ENCODE results near the gene GCLM. TPM values are rescaled to one million over a fixed set of nuclear protein-coding genes. Genes with fewer than 3 reads are reported as not detected.
"Not testable (repeated sequence)": the region's sequence is repeated elsewhere in the genome, so short reads cannot be mapped to it uniquely, and the experiment has no call there.

The GCLM gene
- total RNA-seq, 1 donor from 2014 or later = 9.4 TPM

GRCh38 chr1:93851878-93852277 is 57.4 kb downstream of the GCLM start:
- ATAC-seq = no peak
- intact Hi-C loops (cut with DNase I) = no loop called here
- no peak for DNase-seq (ENCODE audit: missing footprints)

GRCh38 chr1:93851327-93851712 is 57.9 kb downstream of the GCLM start:
- DNase-seq (ENCODE audit: missing footprints) (no peak), ATAC-seq (no peak)
- intact Hi-C loops (cut with DNase I) = no loop called here

GRCh38 chr1:93850687-93851326 is 58.4 kb downstream of the GCLM start:
- DNase-seq (ENCODE audit: missing footprints) = peak; percentile 83
- ATAC-seq; intact Hi-C loops (cut with DNase I): not testable (repeated sequence)

- DNase-seq (ENCODE audit: missing footprints) (no peak), ATAC-seq (no peak)
- intact Hi-C loops (cut with DNase I) = loop anchor here (5.0 kb wide), 1 partner anchor 501 kb away; the partner anchor contains the start of gene DR1
Measured at GRCh38 chr1:93848350-93848883, 60.8 kb downstream of the GCLM start.

- peak; percentile 57 for ATAC-seq
- intact Hi-C loops (cut with DNase I) = loop anchor here (2.0 to 5.0 kb wide), 3 partner anchors 167 to 501 kb away; partner anchors contain the start of genes BCAR3 and DR1
- DNase-seq (ENCODE audit: missing footprints) = peak; percentile 84
Measured at GRCh38 chr1:93847811-93848288, 61.4 kb downstream of the GCLM start.

- intact Hi-C loops (cut with DNase I) = loop anchor here (2.0 to 5.0 kb wide), 3 partner anchors 166 to 500 kb away; partner anchors contain the start of genes BCAR3 and DR1
- DNase-seq (ENCODE audit: missing footprints) (peak; percentile 92), ATAC-seq (peak; percentile 87)
Measured at GRCh38 chr1:93846992-93847810, 62.0 kb downstream of the GCLM start.

- ATAC-seq = peak; percentile 77
- intact Hi-C loops (cut with DNase I) = loop anchor here (2.0 to 5.0 kb wide), 3 partner anchors 166 to 499 kb away; partner anchors contain the start of genes BCAR3 and DR1
Measured at GRCh38 chr1:93846206-93846991, 62.8 kb downstream of the GCLM start.

GRCh38 chr1:93845538-93846205 is 63.6 kb downstream of the GCLM start:
- intact Hi-C loops (cut with DNase I) = loop anchor here (2.0 to 5.0 kb wide), 5 partner anchors 165 to 541 kb away; partner anchors contain the start of genes BCAR3 and DR1
- no peak for DNase-seq (ENCODE audit: missing footprints)

More at GRCh38 chr1:93846206-93846991, 62.8 kb downstream of the GCLM start:
- DNase-seq (ENCODE audit: missing footprints) = peak; percentile 97

GRCh38 chr1:93844262-93845045 is 64.8 kb downstream of the GCLM start:
- intact Hi-C loops (cut with DNase I) = loop anchor here (2.0 to 5.0 kb wide), 3 partner anchors 216 to 540 kb away; partner anchors contain the start of gene DR1
- ATAC-seq (no peak), DNase-seq (ENCODE audit: missing footprints) (no peak)

More at GRCh38 chr1:93845538-93846205, 63.6 kb downstream of the GCLM start:
- no peak for ATAC-seq

GRCh38 chr1:93842750-93843500 is 66.3 kb downstream of the GCLM start:
- ATAC-seq (no peak), DNase-seq (ENCODE audit: missing footprints) (no peak)
- intact Hi-C loops (cut with DNase I) = no loop called here

- ATAC-seq = no peak
- DNase-seq (ENCODE audit: missing footprints) = no peak
- intact Hi-C loops (cut with DNase I) = no loop called here
Measured at GRCh38 chr1:93841771-93842170, 67.5 kb downstream of the GCLM start.

- DNase-seq (ENCODE audit: missing footprints) (no peak), ATAC-seq (no peak)
- intact Hi-C loops (cut with DNase I) = no loop called here
Measured at GRCh38 chr1:93840956-93841482, 68.2 kb downstream of the GCLM start.

GRCh38 chr1:93839753-93840152 is 69.5 kb downstream of the GCLM start:
- no peak for ATAC-seq
- DNase-seq (ENCODE audit: missing footprints) = no peak
- intact Hi-C loops (cut with DNase I) = no loop called here

- intact Hi-C loops (cut with DNase I) = no loop called here
- peak; percentile 21 for ATAC-seq
Measured at GRCh38 chr1:93839307-93839706, 69.9 kb downstream of the GCLM start.

GRCh38 chr1:93837961-93838360 is 71.3 kb downstream of the GCLM start:
- DNase-seq (ENCODE audit: missing footprints) = no peak
- no peak for ATAC-seq
- intact Hi-C loops (cut with DNase I) = no loop called here

More at GRCh38 chr1:93839307-93839706, 69.9 kb downstream of the GCLM start:
- no peak for DNase-seq (ENCODE audit: missing footprints)
